Frontal cortex (tissue), 4 donors: ENCODE data around the gene DUSP14. TPM values are rescaled to one million over a fixed set of nuclear protein-coding genes. Genes with fewer than 3 reads are reported as not detected.
"Not testable (repeated sequence)": the region's sequence is repeated elsewhere in the genome, so short reads cannot be mapped to it uniquely, and the experiment has no call there.

Experiments used
- DNase-seq, 2 donors: peaks; one replicate each; pipeline ENCODE4 v3.0.0; 2012; ENCODE audit warnings: low spot score in 2 of 2
- FAIRE-seq: peaks from 2 replicates; lab custom pipeline; 2012; peaks lifted over from hg19 to GRCh38; lab: Jason Lieb, UNC
- total RNA-seq: library from RNA; depleted of rRNA; stranded (reverse); fragments of >200 nt; gene quantifications from one replicate; pipeline ENCODE4 v1.2.3, GENCODE V29; 2014
- donor health status: control.
- donor health status: control.
- donor health status: control.

DUSP14 gene
- total RNA-seq, 1 donor from 2014 or later, result 15.1 TPM

DNA sequence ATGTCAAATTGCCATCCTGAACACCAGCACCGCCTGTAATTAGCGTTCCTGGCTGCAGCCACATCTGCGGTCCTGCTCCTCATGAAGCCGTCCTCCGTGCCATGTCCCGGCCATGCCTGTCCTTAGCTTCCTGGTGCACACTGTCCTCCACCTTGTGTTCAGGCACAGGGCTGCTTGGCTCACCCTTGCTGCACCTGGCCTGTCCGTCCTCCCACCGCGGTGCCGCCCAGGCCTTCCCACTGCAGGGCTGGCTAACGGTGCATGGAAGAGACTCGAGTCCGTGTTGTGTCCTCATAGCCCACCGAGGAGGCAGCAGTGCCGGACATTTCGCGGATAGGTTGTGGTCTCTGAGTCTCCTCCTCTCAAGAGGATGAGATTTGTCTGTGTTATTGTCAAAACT, 20.4 kb downstream of the DUSP14 start:
- no peak for DNase-seq
- no peak for FAIRE-seq

DNA sequence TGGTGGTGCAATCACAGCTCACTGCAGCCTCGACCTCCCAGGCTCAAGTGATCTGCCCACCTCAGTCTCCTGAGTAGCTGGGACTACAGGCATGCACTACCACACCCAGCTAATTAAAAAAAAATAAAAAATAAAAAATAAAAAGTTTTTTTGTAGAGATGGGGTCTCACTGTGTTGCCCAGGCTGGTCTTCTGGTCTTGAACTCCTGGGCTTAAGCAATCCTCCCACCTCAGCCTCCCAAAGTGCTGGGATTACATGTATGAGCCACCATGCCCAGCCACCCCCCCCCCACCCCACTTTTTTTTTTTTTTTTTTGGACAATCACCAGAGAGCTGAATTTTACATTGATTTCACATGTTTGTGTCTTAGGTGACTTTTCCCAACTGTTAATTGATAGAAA, 22.0 kb downstream of the DUSP14 start:
- not testable (repeated sequence) for FAIRE-seq, DNase-seq

DNA sequence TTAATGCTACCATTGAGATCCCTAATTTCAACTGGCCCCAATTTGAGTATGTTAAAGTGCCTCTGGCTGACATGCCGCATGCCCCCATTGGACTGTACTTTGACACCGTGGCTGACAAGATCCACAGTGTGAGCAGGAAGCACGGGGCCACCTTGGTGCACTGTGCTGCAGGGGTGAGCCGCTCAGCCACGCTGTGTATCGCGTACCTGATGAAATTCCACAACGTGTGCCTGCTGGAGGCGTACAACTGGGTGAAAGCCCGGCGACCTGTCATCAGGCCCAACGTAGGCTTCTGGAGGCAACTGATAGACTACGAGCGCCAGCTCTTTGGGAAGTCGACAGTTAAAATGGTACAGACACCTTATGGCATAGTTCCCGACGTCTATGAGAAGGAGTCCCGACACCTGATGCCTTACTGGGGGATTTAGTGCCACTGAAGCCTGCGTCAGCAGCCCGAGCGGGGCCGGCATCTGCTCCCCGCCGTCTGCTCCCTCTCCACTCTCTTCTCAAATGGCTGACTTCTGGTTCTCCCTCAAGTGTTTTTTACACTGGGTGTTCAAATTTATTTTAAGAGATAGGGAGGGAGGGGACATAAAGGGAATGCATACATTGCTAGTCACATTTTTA, 22.9 kb downstream of the DUSP14 start:
- DNase-seq (no peak), FAIRE-seq (no peak)

DNA sequence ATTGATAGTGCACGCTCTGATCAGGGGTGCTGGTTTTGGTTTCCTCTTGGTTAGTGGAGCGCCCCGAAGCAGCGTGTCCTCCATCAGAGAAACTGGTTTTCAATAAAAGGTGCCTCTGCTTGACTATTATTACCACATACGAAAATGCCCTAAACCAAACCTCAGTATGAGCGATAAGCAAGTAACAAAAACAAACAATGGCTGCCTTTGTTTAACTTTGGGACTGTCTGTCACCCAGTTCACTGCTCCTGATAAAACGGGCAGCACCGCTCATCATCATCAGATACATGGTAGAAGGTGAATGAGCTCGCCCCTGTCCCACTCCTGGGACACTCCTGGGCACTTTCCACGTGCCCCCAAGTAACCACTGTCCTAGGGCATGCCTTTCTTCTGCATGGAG, 24.0 kb downstream of the DUSP14 start:
- FAIRE-seq (no peak), DNase-seq (no peak)

DNA sequence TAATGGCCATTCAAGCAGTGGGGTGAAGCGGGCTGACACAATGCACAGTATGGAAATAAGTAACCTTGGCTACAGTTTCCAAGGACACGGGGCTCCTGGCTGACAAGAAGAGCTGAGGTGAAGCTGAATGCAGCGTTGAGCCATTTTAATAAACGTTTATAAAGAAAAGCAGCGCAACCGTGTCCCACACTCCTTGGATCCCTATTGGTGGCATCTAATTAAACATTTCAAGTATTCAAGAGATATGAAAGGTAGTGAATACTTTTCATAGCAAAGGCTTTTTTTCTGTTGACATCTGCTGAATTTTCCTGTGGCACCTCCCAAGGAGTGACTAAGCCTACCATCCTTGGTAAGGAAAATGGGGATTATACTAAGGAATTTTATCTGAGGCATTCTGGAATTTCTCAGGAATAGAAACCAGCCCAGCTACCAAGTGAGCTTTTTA, 26.5 kb downstream of the DUSP14 start:
- DNase-seq (no peak), FAIRE-seq (no peak)

DNA sequence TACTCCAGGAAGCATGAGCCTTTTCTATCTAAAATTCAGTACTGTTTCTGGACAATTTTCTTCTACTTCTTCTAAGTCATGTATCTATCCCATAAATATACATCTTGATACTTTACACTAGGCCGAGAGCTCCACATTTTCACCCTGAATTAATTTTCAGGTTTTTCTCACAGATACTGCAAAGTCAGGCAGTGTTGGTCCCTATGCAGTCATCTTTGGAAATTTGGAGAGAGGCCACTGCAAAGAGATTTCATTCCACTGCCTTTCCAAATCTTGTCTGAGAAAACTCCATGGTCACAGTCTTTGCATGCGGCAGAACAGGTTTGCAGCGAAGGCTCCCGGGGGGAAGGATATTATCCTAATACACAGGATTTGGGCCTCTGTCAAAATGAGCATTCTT, 28.2 kb downstream of the DUSP14 start:
- no peak for DNase-seq
- FAIRE-seq, result no peak

DNA sequence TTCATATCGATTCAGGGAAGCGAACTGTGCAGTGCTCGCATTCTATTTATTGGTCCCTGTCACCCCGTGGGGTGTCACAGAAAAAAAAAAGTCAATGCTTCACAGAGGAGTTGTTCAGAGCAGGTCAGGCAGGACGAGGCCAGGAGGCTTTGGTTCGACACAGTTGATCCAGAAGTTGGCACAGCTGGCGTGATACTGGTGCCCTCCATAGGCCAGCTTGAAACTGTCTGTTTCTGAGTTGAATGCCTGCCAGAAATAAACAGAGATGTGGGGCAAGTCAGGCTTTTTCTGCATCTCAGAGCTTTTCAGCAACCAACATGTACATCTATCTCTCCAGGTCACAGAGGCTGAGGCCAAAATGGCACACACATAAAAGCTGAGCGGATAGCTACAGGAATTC, 29.1 kb downstream of the DUSP14 start:
- DNase-seq (no peak), FAIRE-seq (no peak)

DNA sequence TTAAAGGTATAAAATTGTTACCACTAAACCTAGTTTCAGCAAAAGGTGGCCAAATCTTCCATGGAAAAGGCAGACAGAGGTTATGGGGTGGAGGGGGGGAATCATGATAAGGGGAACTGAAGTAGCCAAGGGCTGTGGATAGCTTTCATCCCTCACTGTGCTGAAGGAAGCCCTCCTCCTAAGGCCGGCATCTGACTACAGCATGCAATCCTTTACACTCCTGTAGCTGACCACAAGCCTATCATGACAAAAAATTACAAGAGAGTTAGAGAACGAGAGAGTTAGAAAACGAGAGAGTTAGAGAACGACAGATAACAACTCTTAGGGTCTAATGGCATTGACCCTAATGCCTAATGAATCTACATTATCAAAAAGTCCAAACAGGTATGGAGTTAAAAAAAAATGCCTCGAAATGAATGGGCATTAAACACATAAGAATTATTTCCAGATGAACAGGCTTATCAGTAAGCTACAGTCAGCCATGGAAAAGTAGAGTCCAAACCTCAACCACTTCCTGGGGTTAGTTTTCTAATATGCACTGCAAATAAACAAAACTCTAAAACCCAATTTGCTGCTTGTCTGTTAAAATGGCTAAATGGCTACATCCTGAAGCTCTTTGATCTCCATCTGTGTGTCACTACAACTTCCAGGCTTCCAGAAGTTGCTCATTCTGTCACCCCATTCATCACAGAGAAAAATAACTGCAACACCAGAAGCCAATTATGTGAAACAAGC, 29.7 kb downstream of the DUSP14 start:
- FAIRE-seq, result no peak

DNA sequence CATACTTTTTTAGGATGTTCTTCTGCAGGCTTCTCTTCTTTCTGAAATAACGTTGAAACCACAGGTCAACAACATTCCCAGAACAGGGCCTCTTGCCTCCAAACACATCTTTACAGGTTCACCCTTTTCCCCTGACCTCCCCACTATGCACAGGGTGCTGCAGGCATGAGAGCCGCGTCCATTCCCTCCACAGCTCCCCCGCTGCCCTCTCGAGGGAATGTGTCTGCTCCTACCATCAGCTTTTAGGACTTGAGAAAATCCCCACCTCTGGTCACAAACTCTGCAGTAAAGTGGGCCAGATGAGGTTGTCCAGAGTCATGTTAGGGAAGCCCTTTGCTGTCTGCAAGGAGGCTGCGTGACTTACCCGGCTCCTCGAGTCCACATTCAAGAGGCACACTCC, 30.5 kb downstream of the DUSP14 start:
- no peak for FAIRE-seq

More for the DNA sequence above, 29.7 kb downstream of the DUSP14 start:
- no peak for DNase-seq

DNA sequence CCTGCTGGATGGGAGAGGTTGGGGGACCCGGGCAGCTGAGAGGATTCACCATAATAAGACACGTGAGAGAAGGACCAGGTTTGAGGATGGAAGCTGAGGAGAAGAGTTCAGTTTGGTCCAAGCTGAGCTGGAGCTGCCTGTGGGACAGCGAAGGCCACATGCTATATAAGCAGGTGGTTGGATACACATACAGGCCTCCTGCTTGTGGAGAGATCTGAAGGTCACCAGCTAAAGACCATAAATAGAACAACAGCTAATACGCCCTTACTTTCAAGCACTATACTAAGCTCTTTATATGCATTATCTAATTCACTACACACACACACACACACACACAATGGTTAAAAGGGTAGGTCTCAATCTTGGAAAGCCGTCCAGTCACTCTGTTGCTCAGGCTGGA, 32.1 kb downstream of the DUSP14 start:
- FAIRE-seq (no peak), DNase-seq (no peak)

More for the DNA sequence above, 30.5 kb downstream of the DUSP14 start:
- no peak for DNase-seq

DNA sequence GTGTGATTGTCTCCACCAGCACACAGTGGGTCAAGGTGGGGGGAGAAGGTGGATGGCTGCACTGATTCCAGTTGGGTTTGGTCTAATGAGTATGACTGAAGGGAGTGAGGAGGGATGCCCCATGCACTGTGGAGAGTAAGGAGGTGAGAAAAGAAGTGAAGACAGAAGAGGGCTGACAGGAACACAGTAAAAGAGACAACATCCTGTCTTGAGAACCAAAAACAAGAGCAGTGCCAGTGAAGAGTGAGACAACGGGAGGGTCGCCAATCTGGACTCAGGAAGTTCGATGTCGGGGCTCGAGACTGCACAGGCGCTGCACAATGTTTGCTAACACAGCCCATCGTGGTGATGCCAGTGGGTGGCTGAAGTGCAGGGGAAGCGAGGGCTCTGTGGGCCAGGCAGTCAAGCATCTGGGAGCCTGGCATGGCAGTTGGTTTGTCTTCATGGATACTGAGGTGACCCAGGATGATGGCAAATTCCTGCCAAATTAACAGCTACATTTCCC, 34.1 kb downstream of the DUSP14 start:
- DNase-seq (no peak), FAIRE-seq (no peak)

DNA sequence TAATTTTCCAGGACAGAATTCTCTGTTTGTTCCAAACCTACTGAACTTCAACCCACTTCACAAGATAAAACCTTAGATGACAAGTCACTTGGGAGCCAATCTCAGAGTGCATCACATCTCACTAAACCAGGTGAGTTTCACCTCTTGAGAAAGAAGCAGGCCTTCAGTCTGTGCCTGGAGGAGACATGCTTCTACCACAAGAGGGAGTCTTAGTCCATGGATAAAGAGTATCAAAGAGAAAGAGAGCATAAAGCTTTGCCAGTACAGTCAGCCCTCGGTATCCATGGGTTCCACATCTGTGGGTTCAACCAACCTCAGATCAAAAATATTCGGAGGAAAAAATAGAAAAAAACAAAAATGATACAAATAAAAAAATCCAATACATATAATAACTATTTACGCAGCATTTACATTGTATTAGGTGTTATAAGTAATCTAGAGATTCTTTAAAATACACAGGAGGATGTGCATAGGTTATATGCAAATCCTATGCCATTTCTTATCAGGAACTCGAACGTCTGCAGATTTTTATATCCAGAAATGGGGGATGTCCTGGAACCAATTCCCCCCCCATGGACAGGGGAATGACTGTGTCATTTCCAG, 37.7 kb downstream of the DUSP14 start:
- peak in 1 of 2 donors; percentile 35 for DNase-seq
- FAIRE-seq, result no peak

DNA sequence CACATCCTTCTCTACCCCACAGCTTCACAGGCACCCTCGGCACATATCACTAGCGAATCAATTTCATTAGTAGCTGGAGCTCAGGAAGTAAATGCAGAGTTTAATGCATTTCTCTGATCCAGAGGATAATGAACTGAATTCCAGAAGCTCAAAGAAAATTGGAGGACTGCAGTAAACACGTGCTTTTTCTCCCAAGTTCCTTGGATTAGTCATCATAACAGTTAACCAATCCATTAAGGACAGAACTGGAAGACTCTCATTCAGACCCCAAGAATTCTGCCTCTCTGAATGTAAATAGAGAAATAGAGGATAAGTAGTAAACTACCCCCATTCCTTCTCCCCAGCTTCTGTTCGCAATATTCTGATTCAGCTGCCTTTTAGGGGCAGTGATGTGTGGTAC, 40.7 kb downstream of the DUSP14 start:
- no peak for DNase-seq
- FAIRE-seq, result no peak

DNA sequence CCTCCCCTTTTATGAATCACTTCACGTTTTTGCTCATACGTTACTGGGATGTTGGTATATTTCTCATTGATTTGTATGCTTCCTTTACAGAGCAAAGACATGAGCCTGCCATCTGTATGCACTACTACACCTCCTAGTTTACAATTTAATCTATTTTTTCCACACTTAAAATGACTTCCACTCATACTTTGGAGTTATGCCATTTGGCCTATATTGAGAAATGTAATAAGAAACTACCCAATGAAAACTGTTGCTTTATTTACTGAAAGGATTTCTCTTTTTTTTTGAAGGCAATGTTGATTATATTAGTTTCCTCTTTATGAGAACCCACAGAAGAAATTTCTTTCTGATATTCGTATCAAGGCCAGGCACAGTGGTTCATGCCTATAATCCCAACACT, 43.1 kb downstream of the DUSP14 start:
- no peak for FAIRE-seq
- DNase-seq, result no peak

DNA sequence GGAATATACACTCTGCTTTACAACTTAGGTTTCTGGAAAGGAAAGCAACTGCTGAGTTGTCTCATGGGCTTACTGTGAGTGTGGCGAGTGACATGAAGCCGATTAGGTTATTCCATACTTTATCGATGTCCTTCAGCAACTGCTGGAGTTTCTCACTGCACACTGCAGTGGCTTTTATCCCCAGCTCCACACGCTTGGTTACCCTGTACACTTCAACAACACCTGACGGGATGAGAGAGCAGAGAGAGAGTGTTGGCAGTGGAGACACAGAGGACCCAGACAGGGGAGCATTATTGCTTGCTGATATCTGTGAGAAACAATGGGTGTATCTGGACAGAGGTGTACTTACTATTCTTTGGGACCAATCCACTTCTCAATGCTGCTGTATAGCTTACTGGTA, 46.2 kb downstream of the DUSP14 start:
- DNase-seq (no peak), FAIRE-seq (no peak)

DNA sequence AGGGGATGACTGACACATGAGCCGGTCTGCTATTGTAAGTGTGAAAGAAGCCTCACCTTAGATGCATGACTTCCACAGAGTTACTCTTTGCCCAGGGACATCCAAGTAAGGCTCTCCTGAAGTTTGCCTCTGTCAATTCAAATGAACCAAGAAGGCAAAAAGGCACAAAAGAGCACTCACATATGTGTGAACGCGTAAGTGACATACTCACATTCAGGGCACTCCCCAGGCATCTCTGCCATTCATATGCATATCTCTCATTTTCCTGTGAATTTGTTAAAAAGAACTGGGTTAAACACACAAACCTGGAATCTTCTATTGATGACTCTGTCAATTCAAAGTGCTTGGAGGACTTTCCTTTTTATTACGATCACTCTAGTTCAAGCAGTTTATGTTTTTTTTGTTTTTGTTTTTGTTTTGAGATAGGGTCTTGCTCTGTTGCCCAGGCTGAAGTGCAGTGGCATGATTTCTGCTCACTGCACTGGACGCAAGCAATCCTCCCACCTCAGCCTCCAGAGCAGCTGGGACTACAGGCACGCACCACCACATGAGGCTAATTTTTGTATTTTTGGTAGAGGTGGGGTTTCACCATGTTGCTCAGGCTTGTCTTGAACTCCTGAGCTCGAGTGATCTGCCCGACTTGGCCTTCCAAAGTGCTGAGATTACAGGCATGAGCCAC, 49.4 kb downstream of the DUSP14 start:
- no peak for FAIRE-seq

DNA sequence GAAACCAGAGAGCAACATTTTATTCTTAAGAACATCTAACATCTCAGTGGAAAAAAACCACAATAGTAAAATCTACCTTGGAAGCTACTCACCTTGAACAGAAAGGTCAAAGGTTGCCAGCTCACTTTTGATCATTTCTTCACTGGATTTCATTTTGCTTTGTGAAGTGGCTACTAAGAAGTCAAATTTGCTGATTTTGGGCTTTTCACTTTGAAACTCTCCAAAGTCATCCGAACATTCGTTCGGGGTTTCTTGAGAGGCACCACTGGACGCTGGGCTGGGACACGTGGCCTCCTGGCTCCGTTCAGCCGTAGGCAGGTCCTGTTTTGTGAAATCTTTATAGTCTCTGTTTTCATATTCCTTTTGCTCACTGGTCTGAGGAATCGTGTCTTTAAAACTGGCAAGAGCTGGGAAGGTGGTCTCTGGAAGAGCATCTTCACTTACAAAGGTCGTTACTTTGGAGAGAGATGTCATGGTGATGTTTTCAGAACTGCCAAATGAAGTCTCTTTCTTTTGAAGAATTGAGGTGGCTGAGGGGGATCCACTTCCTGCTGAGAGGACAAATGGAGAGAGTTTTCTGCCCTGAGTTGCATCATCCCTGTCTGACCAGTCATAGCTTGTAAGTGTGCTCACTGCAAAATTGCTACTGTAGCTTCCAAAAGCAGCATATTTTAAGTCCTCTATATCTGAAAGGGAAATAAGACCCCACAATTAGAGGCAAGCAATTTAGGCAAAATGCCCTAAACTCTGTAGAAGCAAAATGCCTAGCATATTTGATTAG, 52.4 kb downstream of the DUSP14 start:
- FAIRE-seq (no peak), DNase-seq (no peak)

More for the DNA sequence above, 49.4 kb downstream of the DUSP14 start:
- no peak for DNase-seq

DNA sequence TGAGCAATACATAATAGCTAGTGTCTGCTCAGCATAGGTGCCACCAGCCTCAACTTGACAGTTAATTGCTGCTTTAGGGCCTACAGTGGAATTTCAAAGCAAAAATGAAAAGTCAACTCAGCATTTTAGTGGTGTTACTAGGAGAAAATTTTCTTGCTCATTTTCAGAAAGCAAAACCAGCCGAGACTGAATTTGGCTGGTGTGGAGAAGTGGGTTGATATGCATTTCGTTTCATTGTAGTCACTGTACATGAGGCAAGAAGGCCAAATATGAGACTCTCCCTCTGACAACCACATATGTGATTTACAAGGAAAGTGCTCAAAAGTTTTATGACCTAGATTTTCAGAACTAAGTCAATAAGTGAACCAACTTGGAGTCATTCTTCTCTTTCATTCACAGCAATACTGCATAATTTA, 54.0 kb downstream of the DUSP14 start:
- DNase-seq (no peak), FAIRE-seq (no peak)

DNA sequence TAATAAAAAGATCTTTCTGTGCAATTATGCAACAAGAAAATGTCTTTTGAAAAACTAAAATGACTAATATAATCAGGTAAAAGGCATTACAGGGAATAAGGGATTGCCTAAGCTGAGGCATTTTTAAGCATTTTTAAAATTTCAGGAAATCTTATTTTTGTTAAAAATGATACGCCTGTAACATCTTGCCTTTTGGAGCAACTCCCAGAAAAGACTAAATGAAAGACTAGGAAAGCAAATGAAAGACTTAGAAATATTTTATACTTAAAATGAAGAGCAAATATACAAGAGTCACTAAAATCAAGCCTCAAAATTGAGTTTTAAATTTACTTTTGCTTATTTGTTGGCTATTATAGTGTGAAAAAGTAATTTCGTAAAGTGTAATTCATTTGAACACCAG, 55.8 kb downstream of the DUSP14 start:
- FAIRE-seq (no peak), DNase-seq (no peak)

DNA sequence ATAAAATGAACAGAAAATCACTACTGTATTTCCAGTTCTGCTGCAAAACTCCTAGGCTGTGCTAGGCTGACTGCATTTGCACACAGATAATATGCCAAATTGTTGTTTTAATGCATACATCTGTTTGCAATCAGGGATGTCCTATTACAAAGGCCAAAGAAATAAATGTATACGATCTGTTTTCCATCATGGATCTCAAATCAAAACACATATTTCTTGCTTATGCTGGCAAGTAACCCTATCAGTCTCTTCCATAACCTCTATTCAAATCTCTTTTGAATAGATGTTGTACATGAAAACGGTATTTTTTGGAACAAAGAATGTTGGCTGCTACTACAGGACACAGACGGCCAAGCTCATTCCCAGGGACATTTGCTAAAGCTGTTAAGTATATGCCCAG, 56.6 kb downstream of the DUSP14 start:
- FAIRE-seq, result no peak

More for the DNA sequence above, 56.6 kb downstream of the DUSP14 start:
- DNase-seq, result no peak
